HEK293T (cell line): ENCODE measurements around the gene MAFB.

Source experiments
- CTCF ChIA-PET: fragments of 350-600 bp; formaldehyde crosslinking; extraction: SDS; loops from one replicate; lab custom pipeline; 2021; ENCODE audit warnings: antibody characterized with exemption, inconsistent platforms; lab: Yijun Ruan, JAX
- POLR2A ChIA-PET: fragments of 350-600 bp; formaldehyde crosslinking; extraction: SDS; loops from one replicate; lab custom pipeline; 2020; ENCODE audit warnings: antibody characterized with exemption, inconsistent platforms; lab: Yijun Ruan, JAX
- DNase-seq: peaks from one replicate; pipeline ENCODE4 v3.0.0; 2012; ENCODE audit warnings: mixed read lengths; ENCODE audit errors: extremely low spot score
- ARNT ChIP-seq: fragments of 450-650 bp; IDR thresholded peaks from 2 replicates; pipeline ENCODE4 v1.6.1; 2017; ENCODE audit warnings: mild to moderate bottlenecking
- BHLHE40 ChIP-seq: fragments of 450-650 bp; IDR thresholded peaks from 2 replicates; pipeline ENCODE4 v1.6.1; 2016; ENCODE audit warnings: mild to moderate bottlenecking, moderate library complexity, borderline replicate concordance
- CTBP1 ChIP-seq: fragments of 450-650 bp; IDR thresholded peaks from 2 replicates; pipeline ENCODE4 v1.6.1; 2016; ENCODE audit warnings: borderline replicate concordance
- ELF4 ChIP-seq: fragments of 450-650 bp; IDR thresholded peaks from 2 replicates; pipeline ENCODE4 v1.6.1; 2017; ENCODE audit warnings: antibody characterized with exemption
- FOXA1 ChIP-seq: fragments of 450-650 bp; IDR thresholded peaks from 2 replicates; pipeline ENCODE4 v1.6.1; 2016; ENCODE audit warnings: mild to moderate bottlenecking
- FOXK2 ChIP-seq: fragments of 450-650 bp; IDR thresholded peaks from 2 replicates; pipeline ENCODE4 v1.6.1; 2016; ENCODE audit warnings: mild to moderate bottlenecking
- FOXM1 ChIP-seq: fragments of 450-650 bp; IDR thresholded peaks from 2 replicates; pipeline ENCODE4 v1.6.1; 2017; ENCODE audit warnings: mild to moderate bottlenecking, borderline replicate concordance
- HDGF ChIP-seq: fragments of 450-650 bp; IDR thresholded peaks from 2 replicates; pipeline ENCODE4 v1.6.1; 2017; ENCODE audit warnings: antibody characterized with exemption, borderline replicate concordance
- L3MBTL2 ChIP-seq: fragments of 450-650 bp; conservative IDR thresholded peaks from 2 replicates; pipeline ENCODE4 v1.6.1; 2016; ENCODE audit warnings: mild to moderate bottlenecking
- LEF1 ChIP-seq: fragments of 450-650 bp; IDR thresholded peaks from 2 replicates; pipeline ENCODE4 v1.6.1; 2017; ENCODE audit warnings: mild to moderate bottlenecking, borderline replicate concordance
- NFRKB ChIP-seq: fragments of 450-650 bp; IDR thresholded peaks from 2 replicates; pipeline ENCODE4 v1.6.1; 2016; ENCODE audit warnings: mild to moderate bottlenecking, moderate library complexity
- PKNOX1 ChIP-seq: fragments of 450-650 bp; IDR thresholded peaks from 2 replicates; pipeline ENCODE4 v1.6.1; 2016
- SP1 ChIP-seq: fragments of 450-650 bp; IDR thresholded peaks from 2 replicates; pipeline ENCODE4 v1.6.1; 2017
- SUZ12 ChIP-seq: fragments of 450-650 bp; IDR thresholded peaks from 2 replicates; pipeline ENCODE4 v1.6.1; 2016; ENCODE audit warnings: mild to moderate bottlenecking
- TARDBP ChIP-seq: fragments of 450-650 bp; IDR thresholded peaks from 2 replicates; pipeline ENCODE4 v1.6.1; 2016
- ZNF384 ChIP-seq: fragments of 450-650 bp; IDR thresholded peaks from 2 replicates; pipeline ENCODE4 v1.6.1; 2016

MAFB gene

GRCh38 chr20:40691566-40692239 is 2.7 kb upstream of the MAFB start:
- no peak for DNase-seq
- TF ChIP-seq CTBP1 (no peak), FOXA1 (no peak), ARNT (no peak), NFRKB (no peak), PKNOX1 (no peak), TARDBP (no peak), SUZ12 (no peak), FOXK2 (no peak), FOXM1 (no peak)
- POLR2A ChIA-PET = no interaction called here
- CTCF ChIA-PET = no interaction called here

GRCh38 chr20:40690836-40691565 is 2.0 kb upstream of the MAFB start:
- CTCF ChIA-PET = interaction anchor here (0.6 to 1.3 kb wide), 3 partner anchors 15 to 483 kb away, joined by 3 to 6 read pairs (median 4); no protein-coding TSS in a partner anchor
- POLR2A ChIA-PET = no interaction called here
- TF ChIP-seq LEF1 (no peak), PKNOX1 (no peak), FOXK2 (no peak), HDGF (no peak), TARDBP (no peak), L3MBTL2 (no peak), FOXA1 (no peak), ZNF384 (no peak), SP1 (no peak), ELF4 (no peak)
- DNase-seq = no peak

- peak; percentile 80 for DNase-seq
- TF ChIP-seq TARDBP (no peak), LEF1 (no peak), FOXM1 (peak; percentile 85; the same call in 1 of the 2 replicates), PKNOX1 (no peak)
- ChIA-PET CTCF (interaction anchor here (0.6 to 1.3 kb wide), 7 partner anchors 15 to 861 kb away, joined by 3 to 7 read pairs (median 3); no protein-coding TSS in a partner anchor), POLR2A (no interaction called here)
Observed at GRCh38 chr20:40689943-40690835, 1.2 kb upstream of the MAFB start.

- DNase-seq = peak; percentile 14
- CTCF ChIA-PET = no interaction called here
- TF ChIP-seq HDGF = no peak
- TF ChIP-seq LEF1 = no peak
- TF ChIP-seq FOXM1 = no peak
- TF ChIP-seq CTBP1 = no peak
- no peak for TF ChIP-seq SUZ12
- TF ChIP-seq FOXA1 = no peak
- no peak for TF ChIP-seq ARNT
- no peak for TF ChIP-seq ELF4
- POLR2A ChIA-PET = interaction anchor here (1.0 to 1.5 kb wide), 6 partner anchors 11 to 51 kb away, joined by 3 to 5 read pairs (median 4); no protein-coding TSS in a partner anchor
Observed at GRCh38 chr20:40688129-40689099, 622 bp downstream of the MAFB start.

- CTCF ChIA-PET = interaction anchor here (0.6 kb wide), 1 partner anchor 527 kb away, joined by 3 read pairs; no protein-coding TSS in a partner anchor
- peak; percentile 28 for DNase-seq
- TF ChIP-seq FOXA1 (no peak), ZNF384 (no peak), HDGF (no peak), FOXK2 (no peak), LEF1 (no peak), NFRKB (no peak), SUZ12 (no peak), BHLHE40 (no peak), TARDBP (no peak), SP1 (no peak), ELF4 (no peak), PKNOX1 (no peak)
- POLR2A ChIA-PET = no interaction called here
Observed at GRCh38 chr20:40687384-40688128, 1.5 kb downstream of the MAFB start.
